ENCODE results near the gene CGNL1.

CGNL1 gene

DNA sequence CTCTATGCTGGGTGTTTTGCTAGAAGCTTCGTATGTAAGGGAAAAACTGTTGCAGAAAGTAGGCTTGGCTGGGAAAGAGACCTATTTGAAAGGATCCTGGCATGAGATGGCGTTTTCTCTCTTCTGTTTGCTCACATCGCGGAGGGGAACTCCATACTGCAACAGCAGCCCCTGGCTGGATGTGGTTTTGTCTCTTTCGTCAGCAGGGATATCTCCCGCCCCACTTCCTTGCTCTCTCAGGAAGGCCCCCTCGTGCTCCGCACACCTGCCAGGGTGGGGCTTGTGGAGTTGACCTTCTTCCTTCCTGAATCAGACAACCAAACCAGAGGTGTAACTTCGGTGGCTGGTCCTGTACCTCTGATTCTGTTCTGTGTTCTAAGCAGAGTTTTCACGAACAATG, 189.0 kb downstream of the CGNL1 start:
- H3K27me3 ChIP-seq (ENCODE audit: control insufficient read depth in 5 of 5, insufficient read depth in 4 of 5, low read length in 5 of 5), result no peaks in the 10 kb centered on the region
- H3K4me1 ChIP-seq (ENCODE audit: control insufficient read depth in 5 of 5, insufficient read depth in 5 of 5, low read length in 5 of 5), result peaks cover 5 to 33% (median 23%) of the 10 kb centered on the region in 5 donors
- H3K27ac ChIP-seq (ENCODE audit: low read depth, low read length), result peak overlapping the region; percentile 48
- no peak overlapping the region for H3K9ac ChIP-seq (ENCODE audit: low read length in 5 of 5)
- H3K4me3 ChIP-seq (ENCODE audit: low read depth in 1 of 5, low read length in 5 of 5), result peak overlapping the region in 3 of 5 donors; percentile 6 to 39 (median 36)
- no peaks in the 10 kb centered on the region for H3K9me3 ChIP-seq (ENCODE audit: control insufficient read depth in 5 of 5, low read length in 5 of 5)
- no peaks in the 10 kb centered on the region for H3K36me3 ChIP-seq (ENCODE audit: control insufficient read depth in 5 of 5, insufficient read depth in 5 of 5, low read length in 5 of 5)

DNA sequence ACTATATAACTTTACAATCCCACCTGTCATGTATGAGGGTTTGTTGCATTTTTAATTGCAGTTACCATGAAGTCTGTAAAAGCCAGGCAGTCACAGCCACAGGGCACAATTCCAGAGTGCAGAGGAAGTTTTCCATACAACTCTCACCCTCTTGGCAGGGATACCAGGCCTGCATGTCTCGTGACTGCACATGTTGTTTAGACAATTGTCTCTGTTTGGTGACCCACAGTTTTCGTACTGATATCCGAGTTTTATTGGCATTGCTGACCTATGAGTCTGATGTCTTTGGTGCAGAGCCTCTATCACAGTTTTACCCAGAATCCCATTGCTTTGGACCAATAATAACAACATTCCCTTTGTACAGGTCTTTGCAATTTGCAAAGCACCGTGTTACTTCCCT, 190.5 kb downstream of the CGNL1 start:
- Histone ChIP-seq H3K4me1 (ENCODE audit: control insufficient read depth in 5 of 5, insufficient read depth in 5 of 5, low read length in 5 of 5) (peaks cover 5 to 26% (median 23%) of the 10 kb centered on the region in 5 donors), H3K4me3 (ENCODE audit: low read depth in 1 of 5, low read length in 5 of 5) (no peak overlapping the region), H3K36me3 (ENCODE audit: control insufficient read depth in 5 of 5, insufficient read depth in 5 of 5, low read length in 5 of 5) (no peaks in the 10 kb centered on the region), H3K9ac (ENCODE audit: low read length in 5 of 5) (no peak overlapping the region), H3K9me3 (ENCODE audit: control insufficient read depth in 5 of 5, low read length in 5 of 5) (no peaks in the 10 kb centered on the region), H3K27ac (ENCODE audit: low read depth, low read length) (peak overlapping the region; percentile 48), H3K27me3 (ENCODE audit: control insufficient read depth in 5 of 5, insufficient read depth in 4 of 5, low read length in 5 of 5) (no peaks in the 10 kb centered on the region)

DNA sequence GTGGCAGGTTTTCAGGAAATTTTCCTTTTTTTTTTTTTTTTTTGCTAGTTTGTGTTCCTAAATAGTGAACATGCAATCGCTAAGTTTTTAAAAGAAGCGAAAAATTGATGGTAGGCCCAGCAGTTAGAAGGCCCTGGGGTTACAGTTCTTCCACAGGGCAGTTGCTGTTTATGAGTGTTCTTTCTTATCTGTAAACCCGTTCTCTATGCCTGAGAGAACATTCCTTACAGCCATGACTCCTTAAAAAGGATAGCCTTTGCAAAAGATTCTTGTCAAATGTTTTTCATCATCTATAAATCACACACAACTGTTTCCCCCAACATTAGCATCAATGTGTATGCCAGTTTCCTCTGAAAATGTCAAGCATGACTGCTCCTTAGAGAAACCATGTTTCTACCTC, 191.6 kb downstream of the CGNL1 start:
- no peaks in the 10 kb centered on the region for H3K9me3 ChIP-seq (ENCODE audit: control insufficient read depth in 5 of 5, low read length in 5 of 5)
- no peak overlapping the region for H3K4me3 ChIP-seq (ENCODE audit: low read depth in 1 of 5, low read length in 5 of 5)
- H3K36me3 ChIP-seq (ENCODE audit: control insufficient read depth in 5 of 5, insufficient read depth in 5 of 5, low read length in 5 of 5), result no peaks in the 10 kb centered on the region
- peaks cover 5 to 26% (median 22%) of the 10 kb centered on the region in 5 donors for H3K4me1 ChIP-seq (ENCODE audit: control insufficient read depth in 5 of 5, insufficient read depth in 5 of 5, low read length in 5 of 5)
- H3K27ac ChIP-seq (ENCODE audit: low read depth, low read length), result no peak overlapping the region
- no peaks in the 10 kb centered on the region for H3K27me3 ChIP-seq (ENCODE audit: control insufficient read depth in 5 of 5, insufficient read depth in 4 of 5, low read length in 5 of 5)
- H3K9ac ChIP-seq (ENCODE audit: low read length in 5 of 5), result no peak overlapping the region

DNA sequence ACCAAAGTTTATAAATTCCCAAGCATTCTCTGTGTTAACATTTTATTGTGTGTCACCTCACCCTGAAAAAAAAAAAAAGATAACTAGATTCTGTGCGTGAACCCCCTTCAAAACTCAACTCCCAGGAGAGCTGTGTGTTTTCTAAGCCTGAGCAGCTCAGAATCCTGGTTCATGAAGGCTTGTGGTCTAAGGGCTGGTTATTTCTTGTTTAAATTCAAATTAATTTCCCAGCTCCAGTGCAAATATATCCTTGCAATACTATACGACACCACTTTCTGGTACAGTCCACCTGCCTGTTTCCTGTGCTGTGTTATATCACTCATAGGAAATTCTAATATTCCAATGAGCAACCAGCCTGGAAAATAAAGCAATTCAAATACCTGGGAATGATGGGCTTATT, 192.0 kb downstream of the CGNL1 start:
- Histone ChIP-seq H3K27me3 (ENCODE audit: control insufficient read depth in 5 of 5, insufficient read depth in 4 of 5, low read length in 5 of 5) (no peaks in the 10 kb centered on the region), H3K27ac (ENCODE audit: low read depth, low read length) (no peak overlapping the region), H3K36me3 (ENCODE audit: control insufficient read depth in 5 of 5, insufficient read depth in 5 of 5, low read length in 5 of 5) (no peaks in the 10 kb centered on the region), H3K4me3 (ENCODE audit: low read depth in 1 of 5, low read length in 5 of 5) (no peak overlapping the region), H3K9me3 (ENCODE audit: control insufficient read depth in 5 of 5, low read length in 5 of 5) (no peaks in the 10 kb centered on the region), H3K9ac (ENCODE audit: low read length in 5 of 5) (no peak overlapping the region), H3K4me1 (ENCODE audit: control insufficient read depth in 5 of 5, insufficient read depth in 5 of 5, low read length in 5 of 5) (peaks cover 5 to 26% (median 22%) of the 10 kb centered on the region in 5 donors)

DNA sequence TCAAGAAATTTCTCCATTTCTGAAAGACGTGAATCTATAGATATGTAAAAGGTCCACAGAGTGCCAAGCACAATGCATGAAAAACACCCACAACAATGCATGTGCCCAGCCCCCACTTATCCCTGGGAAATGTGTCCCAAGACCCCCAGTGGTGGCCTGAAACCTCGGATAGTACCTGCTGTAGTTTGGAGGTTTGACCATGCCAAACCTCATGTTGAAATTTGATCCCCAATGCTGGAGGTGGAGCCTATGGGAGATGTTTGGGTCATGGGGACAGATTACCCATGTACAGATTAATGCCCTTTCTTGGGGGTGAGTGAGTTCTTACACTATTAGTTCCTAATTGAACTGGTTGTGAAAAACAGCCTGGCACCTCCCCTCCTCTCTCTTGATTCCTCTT, 194.0 kb downstream of the CGNL1 start:
- no peak overlapping the region for H3K4me3 ChIP-seq (ENCODE audit: low read depth in 1 of 5, low read length in 5 of 5)
- no peak overlapping the region for H3K9ac ChIP-seq (ENCODE audit: low read length in 5 of 5)
- H3K4me1 ChIP-seq (ENCODE audit: control insufficient read depth in 5 of 5, insufficient read depth in 5 of 5, low read length in 5 of 5), result peaks cover 3 to 23% (median 17%) of the 10 kb centered on the region in 5 donors
- no peaks in the 10 kb centered on the region for H3K36me3 ChIP-seq (ENCODE audit: control insufficient read depth in 5 of 5, insufficient read depth in 5 of 5, low read length in 5 of 5)
- no peaks in the 10 kb centered on the region for H3K27me3 ChIP-seq (ENCODE audit: control insufficient read depth in 5 of 5, insufficient read depth in 4 of 5, low read length in 5 of 5)
- no peaks in the 10 kb centered on the region for H3K9me3 ChIP-seq (ENCODE audit: control insufficient read depth in 5 of 5, low read length in 5 of 5)
- no peak overlapping the region for H3K27ac ChIP-seq (ENCODE audit: low read depth, low read length)

DNA sequence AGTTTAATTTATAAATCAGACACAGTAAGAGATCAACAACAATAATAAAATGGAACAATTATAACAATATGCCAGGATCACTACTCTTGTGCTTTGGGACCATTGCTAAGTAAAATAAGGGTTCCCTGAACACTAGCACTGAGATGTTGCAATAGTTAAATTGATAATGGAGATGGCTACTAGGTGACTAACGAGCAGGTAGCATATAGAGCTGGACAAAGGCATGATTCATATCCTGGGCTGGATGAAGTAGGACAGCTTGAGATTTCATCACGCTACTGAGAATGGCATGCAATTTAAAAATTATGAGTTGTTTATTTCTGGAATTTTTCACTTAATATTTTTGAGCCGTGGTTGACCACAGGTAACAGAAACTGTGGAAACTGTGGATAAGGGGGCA, 194.7 kb downstream of the CGNL1 start:
- Histone ChIP-seq H3K36me3 (ENCODE audit: control insufficient read depth in 5 of 5, insufficient read depth in 5 of 5, low read length in 5 of 5) (no peaks in the 10 kb centered on the region), H3K9me3 (ENCODE audit: control insufficient read depth in 5 of 5, low read length in 5 of 5) (no peaks in the 10 kb centered on the region), H3K4me1 (ENCODE audit: control insufficient read depth in 5 of 5, insufficient read depth in 5 of 5, low read length in 5 of 5) (peaks cover 3 to 17% (median 12%) of the 10 kb centered on the region in 5 donors), H3K27ac (ENCODE audit: low read depth, low read length) (no peak overlapping the region), H3K27me3 (ENCODE audit: control insufficient read depth in 5 of 5, insufficient read depth in 4 of 5, low read length in 5 of 5) (no peaks in the 10 kb centered on the region), H3K4me3 (ENCODE audit: low read depth in 1 of 5, low read length in 5 of 5) (no peak overlapping the region), H3K9ac (ENCODE audit: low read length in 5 of 5) (no peak overlapping the region)

DNA sequence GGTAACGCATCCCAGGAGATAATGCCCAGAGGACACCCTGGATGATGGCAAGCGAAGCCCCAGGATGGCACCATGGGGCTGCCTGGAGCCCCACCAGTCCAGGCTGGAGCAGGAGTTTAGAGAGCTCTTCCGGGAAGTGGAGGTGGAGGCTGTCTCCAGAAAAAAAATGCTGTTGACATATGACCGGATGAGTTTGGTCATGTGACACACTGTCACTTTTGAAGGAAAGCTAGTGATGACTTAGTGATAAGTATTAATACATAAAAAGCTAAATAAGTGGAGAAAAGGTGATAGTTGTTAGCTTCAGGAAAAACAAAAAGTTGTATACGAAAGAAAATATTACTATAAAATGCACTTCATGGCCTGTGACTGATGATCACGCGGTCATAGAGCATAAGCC, 195.4 kb downstream of the CGNL1 start:
- Histone ChIP-seq H3K36me3 (ENCODE audit: control insufficient read depth in 5 of 5, insufficient read depth in 5 of 5, low read length in 5 of 5) (no peaks in the 10 kb centered on the region), H3K9me3 (ENCODE audit: control insufficient read depth in 5 of 5, low read length in 5 of 5) (no peaks in the 10 kb centered on the region), H3K27me3 (ENCODE audit: control insufficient read depth in 5 of 5, insufficient read depth in 4 of 5, low read length in 5 of 5) (no peaks in the 10 kb centered on the region), H3K9ac (ENCODE audit: low read length in 5 of 5) (no peak overlapping the region), H3K4me3 (ENCODE audit: low read depth in 1 of 5, low read length in 5 of 5) (no peak overlapping the region), H3K27ac (ENCODE audit: low read depth, low read length) (no peak overlapping the region), H3K4me1 (ENCODE audit: control insufficient read depth in 5 of 5, insufficient read depth in 5 of 5, low read length in 5 of 5) (peaks cover 2 to 11% (median 9%) of the 10 kb centered on the region in 5 donors)

DNA sequence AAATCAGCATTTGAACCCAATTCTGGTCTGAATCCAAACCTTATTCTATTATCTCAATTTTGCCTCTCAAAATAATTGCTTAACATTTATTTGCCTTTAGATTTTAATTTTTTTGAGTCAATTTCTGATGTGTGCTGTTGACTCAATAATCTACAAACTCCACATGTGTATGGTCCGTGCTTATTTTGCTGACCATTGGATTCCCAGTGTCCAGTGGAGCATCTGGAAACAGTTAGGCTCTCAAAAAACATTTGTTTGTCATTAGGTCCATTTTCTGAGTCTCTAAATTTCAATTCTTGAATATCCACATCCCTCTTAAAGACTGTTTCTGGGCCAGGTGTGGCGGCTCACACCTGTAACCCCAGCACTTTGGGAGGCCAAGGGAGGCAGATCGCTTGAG, 196.2 kb downstream of the CGNL1 start:
- Histone ChIP-seq H3K27ac (ENCODE audit: low read depth, low read length) (no peak overlapping the region), H3K4me1 (ENCODE audit: control insufficient read depth in 5 of 5, insufficient read depth in 5 of 5, low read length in 5 of 5) (peaks cover 0 to 9% (median 4%) of the 10 kb centered on the region in 5 donors), H3K27me3 (ENCODE audit: control insufficient read depth in 5 of 5, insufficient read depth in 4 of 5, low read length in 5 of 5) (no peaks in the 10 kb centered on the region), H3K9me3 (ENCODE audit: control insufficient read depth in 5 of 5, low read length in 5 of 5) (no peaks in the 10 kb centered on the region), H3K4me3 (ENCODE audit: low read depth in 1 of 5, low read length in 5 of 5) (no peak overlapping the region), H3K36me3 (ENCODE audit: control insufficient read depth in 5 of 5, insufficient read depth in 5 of 5, low read length in 5 of 5) (no peaks in the 10 kb centered on the region), H3K9ac (ENCODE audit: low read length in 5 of 5) (no peak overlapping the region)

DNA sequence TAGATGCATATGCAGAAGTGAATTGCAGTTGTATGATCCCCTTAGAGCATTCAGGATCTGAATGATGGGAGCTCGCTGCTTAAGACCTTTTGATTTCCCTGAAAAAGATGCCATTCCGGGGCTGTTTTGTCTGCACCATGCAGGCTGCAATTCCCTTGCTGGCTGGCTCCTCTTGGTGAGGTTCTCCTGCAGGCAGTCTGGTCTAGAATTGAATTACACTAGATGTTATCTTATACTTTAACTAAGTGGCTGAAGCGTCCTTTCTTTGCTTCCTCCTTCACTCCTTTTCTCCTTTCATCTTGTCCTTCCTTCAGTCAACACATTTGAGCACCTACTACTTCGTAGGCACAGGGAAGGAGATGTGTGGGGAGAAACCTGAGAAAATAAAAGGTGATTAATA, 196.8 kb downstream of the CGNL1 start:
- Histone ChIP-seq H3K9me3 (ENCODE audit: control insufficient read depth in 5 of 5, low read length in 5 of 5) (no peaks in the 10 kb centered on the region), H3K4me1 (ENCODE audit: control insufficient read depth in 5 of 5, insufficient read depth in 5 of 5, low read length in 5 of 5) (peaks cover 0 to 16% (median 10%) of the 10 kb centered on the region in 5 donors), H3K9ac (ENCODE audit: low read length in 5 of 5) (no peak overlapping the region), H3K36me3 (ENCODE audit: control insufficient read depth in 5 of 5, insufficient read depth in 5 of 5, low read length in 5 of 5) (no peaks in the 10 kb centered on the region), H3K4me3 (ENCODE audit: low read depth in 1 of 5, low read length in 5 of 5) (no peak overlapping the region), H3K27me3 (ENCODE audit: control insufficient read depth in 5 of 5, insufficient read depth in 4 of 5, low read length in 5 of 5) (no peaks in the 10 kb centered on the region), H3K27ac (ENCODE audit: low read depth, low read length) (no peak overlapping the region)

DNA sequence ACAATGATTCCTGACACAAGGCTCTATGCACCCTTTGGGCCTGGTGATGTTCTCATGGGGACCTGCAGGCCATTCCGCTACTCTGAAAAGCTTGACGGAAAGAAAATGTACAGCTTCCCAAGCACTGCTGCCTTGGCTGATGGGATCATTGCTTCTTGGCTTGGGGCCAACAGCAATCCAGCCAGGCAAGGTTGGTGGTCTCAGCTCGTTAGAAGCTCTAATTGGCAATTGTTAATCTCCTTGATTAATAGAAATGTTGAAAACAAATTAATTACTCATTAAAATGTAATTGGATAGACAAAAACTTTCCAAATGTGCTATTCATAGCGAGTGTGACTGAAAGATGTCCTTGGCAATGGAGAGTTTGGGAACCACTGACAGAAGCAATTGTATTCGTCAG, 199.1 kb downstream of the CGNL1 start:
- no peaks in the 10 kb centered on the region for H3K9me3 ChIP-seq (ENCODE audit: control insufficient read depth in 5 of 5, low read length in 5 of 5)
- no peak overlapping the region for H3K9ac ChIP-seq (ENCODE audit: low read length in 5 of 5)
- peaks cover 4 to 26% (median 21%) of the 10 kb centered on the region in 5 donors for H3K4me1 ChIP-seq (ENCODE audit: control insufficient read depth in 5 of 5, insufficient read depth in 5 of 5, low read length in 5 of 5)
- H3K27ac ChIP-seq (ENCODE audit: low read depth, low read length), result no peak overlapping the region
- no peaks in the 10 kb centered on the region for H3K36me3 ChIP-seq (ENCODE audit: control insufficient read depth in 5 of 5, insufficient read depth in 5 of 5, low read length in 5 of 5)
- H3K4me3 ChIP-seq (ENCODE audit: low read depth in 1 of 5, low read length in 5 of 5), result no peak overlapping the region
- H3K27me3 ChIP-seq (ENCODE audit: control insufficient read depth in 5 of 5, insufficient read depth in 4 of 5, low read length in 5 of 5), result no peaks in the 10 kb centered on the region

All from subcutaneous abdominal adipose tissue (tissue), 5 donors.